Measurements from ENCODE around the gene STC2. TPM values are rescaled to one million over a fixed set of nuclear protein-coding genes. Genes with fewer than 3 reads are reported as not detected.

The STC2 gene
- total RNA-seq, 1 donor from 2014 or later = 12.2 TPM

GRCh38 chr5:173352366-173353349, 24.4 kb upstream of the STC2 start:
- DNase-seq (ENCODE audit: low spot score, unreplicated experiment) = no peak

GRCh38 chr5:173342813-173343755, 14.9 kb upstream of the STC2 start:
- Mint-ChIP-seq H3K36me3 (ENCODE audit: insufficient read depth) (no peaks in the 10 kb centered on the region), H3K27ac (no peak overlapping the region), H3K9me3 (ENCODE audit: low read depth) (no peaks in the 10 kb centered on the region), H3K4me1 (ENCODE audit: low read depth) (no peaks in the 10 kb centered on the region), H3K27me3 (peaks cover 25% of the 10 kb centered on the region), H3K4me3 (ENCODE audit: low read depth) (no peak overlapping the region)
- TF ChIP-seq CTCF (IDR thresholded peaks at IDR 0.05; ENCODE audit: unreplicated experiment) = no peak
- no peak for DNase-seq (ENCODE audit: low spot score, unreplicated experiment)

More at GRCh38 chr5:173352366-173353349, 24.4 kb upstream of the STC2 start:
- TF ChIP-seq CTCF (IDR thresholded peaks at IDR 0.05; ENCODE audit: unreplicated experiment) = no peak
- H3K36me3 Mint-ChIP-seq (ENCODE audit: insufficient read depth) = no peaks in the 10 kb centered on the region
- H3K27ac Mint-ChIP-seq = no peak overlapping the region
- no peaks in the 10 kb centered on the region for H3K9me3 Mint-ChIP-seq (ENCODE audit: low read depth)
- H3K4me3 Mint-ChIP-seq (ENCODE audit: low read depth) = no peak overlapping the region
- H3K4me1 Mint-ChIP-seq (ENCODE audit: low read depth) = no peaks in the 10 kb centered on the region
- H3K27me3 Mint-ChIP-seq = peaks cover 21% of the 10 kb centered on the region

GRCh38 chr5:173341961-173342430, 13.8 kb upstream of the STC2 start:
- Mint-ChIP-seq H3K27ac (no peak overlapping the region), H3K4me1 (ENCODE audit: low read depth) (no peaks in the 10 kb centered on the region), H3K36me3 (ENCODE audit: insufficient read depth) (no peaks in the 10 kb centered on the region), H3K27me3 (peaks cover 25% of the 10 kb centered on the region), H3K9me3 (ENCODE audit: low read depth) (no peaks in the 10 kb centered on the region), H3K4me3 (ENCODE audit: low read depth) (no peak overlapping the region)
- DNase-seq (ENCODE audit: low spot score, unreplicated experiment) = no peak
- TF ChIP-seq CTCF (IDR thresholded peaks at IDR 0.05; ENCODE audit: unreplicated experiment) = no peak

GRCh38 chr5:173340984-173341383, 12.8 kb upstream of the STC2 start:
- H3K36me3 Mint-ChIP-seq (ENCODE audit: insufficient read depth) = no peaks in the 10 kb centered on the region
- no peak for DNase-seq (ENCODE audit: low spot score, unreplicated experiment)
- peaks cover 31% of the 10 kb centered on the region for H3K27me3 Mint-ChIP-seq
- no peak for TF ChIP-seq CTCF (IDR thresholded peaks at IDR 0.05; ENCODE audit: unreplicated experiment)
- H3K4me3 Mint-ChIP-seq (ENCODE audit: low read depth) = no peak overlapping the region
- no peak overlapping the region for H3K27ac Mint-ChIP-seq
- no peaks in the 10 kb centered on the region for H3K9me3 Mint-ChIP-seq (ENCODE audit: low read depth)
- H3K4me1 Mint-ChIP-seq (ENCODE audit: low read depth) = no peaks in the 10 kb centered on the region

- peaks cover 36% of the 10 kb centered on the region for H3K27me3 Mint-ChIP-seq
Measured at GRCh38 chr5:173340451-173340850, 12.2 kb upstream of the STC2 start.

More at GRCh38 chr5:173340451-173340850, 12.2 kb upstream of the STC2 start:
- H3K36me3 Mint-ChIP-seq (ENCODE audit: insufficient read depth) = no peaks in the 10 kb centered on the region
- H3K4me1 Mint-ChIP-seq (ENCODE audit: low read depth) = no peaks in the 10 kb centered on the region
- no peaks in the 10 kb centered on the region for H3K9me3 Mint-ChIP-seq (ENCODE audit: low read depth)
- no peak overlapping the region for H3K27ac Mint-ChIP-seq
- no peak for DNase-seq (ENCODE audit: low spot score, unreplicated experiment)
- no peak overlapping the region for H3K4me3 Mint-ChIP-seq (ENCODE audit: low read depth)
- no peak for TF ChIP-seq CTCF (IDR thresholded peaks at IDR 0.05; ENCODE audit: unreplicated experiment)

All from progenitor cell of endocrine pancreas (in vitro differentiated cells).